GM18526 (cell line): ENCODE measurements around the gene ARHGAP33.

Experiments
- POLR2A ChIP-seq: IDR thresholded peaks from 3 replicates; pipeline ENCODE4 v1.6.1; 2011; ENCODE audit not compliant: insufficient read length; ENCODE audit errors: extremely low read depth

The ARHGAP33 gene

DNA sequence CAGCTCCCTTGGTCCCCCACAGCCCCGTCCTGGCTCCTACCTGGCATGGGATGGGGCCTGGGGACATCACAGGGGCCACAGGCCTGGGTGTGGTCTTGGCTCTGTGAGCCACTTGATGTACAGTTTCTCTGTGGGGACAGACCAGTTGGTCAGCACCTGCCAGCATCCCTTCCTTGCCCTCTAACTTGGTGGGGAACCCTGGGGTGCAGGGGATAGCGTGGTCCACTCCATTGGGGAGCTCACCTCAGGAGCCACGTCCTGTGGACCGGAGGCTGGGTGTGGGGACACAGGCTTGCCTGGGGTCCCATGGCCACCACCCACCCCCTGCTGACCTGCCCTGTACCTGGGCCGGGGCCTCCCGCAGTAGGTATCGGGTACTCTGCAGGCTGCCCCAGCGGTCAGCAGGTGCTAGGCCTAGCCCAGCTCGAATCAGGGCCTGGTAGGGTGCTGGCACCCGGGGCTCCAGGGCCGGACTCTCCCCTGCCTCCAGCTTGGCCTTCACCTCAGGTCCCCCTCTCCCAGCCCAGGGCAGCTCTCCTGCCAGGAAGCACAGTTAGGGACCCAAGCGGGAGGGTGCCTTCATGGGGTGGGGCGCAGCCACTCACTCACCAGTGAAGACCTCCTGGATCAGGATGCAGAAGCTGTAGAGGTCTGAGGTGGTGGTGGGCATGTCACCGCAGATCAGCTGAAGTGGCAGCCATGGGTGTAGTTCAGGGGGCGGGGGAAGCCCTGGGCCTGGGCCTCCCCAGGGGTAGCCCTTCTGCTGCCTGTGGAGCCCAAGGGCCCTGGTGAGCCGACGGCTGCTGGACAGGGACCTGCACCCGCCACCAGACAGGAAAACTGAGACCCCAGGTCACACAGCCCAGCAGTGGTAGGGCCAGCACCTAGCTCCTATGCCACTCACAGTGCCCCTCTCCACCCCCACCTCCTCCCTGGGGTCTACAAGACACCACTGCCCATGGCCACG lies 14.9 kb downstream of the ARHGAP33 start:
- TF ChIP-seq POLR2A, result no peak

- TF ChIP-seq POLR2A, result no peak
These were observed 15.8 kb downstream of the ARHGAP33 start for GRCh38 chr19:35790981-35791813.

- no peak for TF ChIP-seq POLR2A
These were observed 16.5 kb downstream of the ARHGAP33 start for GRCh38 chr19:35791814-35792279.

DNA sequence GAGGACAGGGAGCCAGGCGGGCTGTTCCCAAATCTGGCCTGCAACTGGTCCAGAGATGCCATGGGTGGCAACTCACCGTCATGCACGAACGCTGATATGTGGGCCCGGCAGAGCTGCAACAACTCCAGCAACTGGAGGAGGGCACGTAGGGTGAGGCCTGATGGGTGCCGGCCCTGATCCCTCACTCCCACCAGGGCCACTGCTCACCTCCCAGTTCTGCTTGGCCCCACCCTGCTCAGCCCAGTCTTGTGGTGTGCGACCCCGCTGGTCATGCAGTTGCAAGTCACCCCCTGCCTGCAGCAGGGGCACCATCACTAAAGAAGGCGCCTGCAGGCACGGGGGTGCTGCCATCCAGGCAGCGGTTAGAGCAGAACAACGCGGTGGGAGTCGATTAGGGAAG lies 16.9 kb downstream of the ARHGAP33 start:
- TF ChIP-seq POLR2A, result no peak

DNA sequence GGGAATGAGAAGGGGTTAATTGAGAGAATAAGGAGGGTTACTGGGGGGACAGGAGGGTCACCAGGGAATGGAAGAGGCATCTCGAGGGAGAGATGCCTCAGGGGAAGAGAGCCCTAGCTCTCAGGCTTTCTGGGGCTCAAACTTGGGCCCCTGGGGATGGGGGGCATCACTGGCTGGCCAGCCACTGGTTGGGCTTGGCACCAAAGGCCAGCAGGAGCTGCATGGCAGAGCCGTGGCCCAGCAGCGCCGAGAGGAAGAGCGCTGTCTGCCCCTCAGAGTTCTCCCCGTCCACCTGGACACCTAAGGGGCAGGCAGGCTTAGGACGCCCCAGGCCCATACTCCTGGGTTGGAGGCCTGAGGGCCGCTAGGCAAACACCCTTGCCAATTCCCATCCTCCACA lies 17.5 kb downstream of the ARHGAP33 start:
- no peak for TF ChIP-seq POLR2A

DNA sequence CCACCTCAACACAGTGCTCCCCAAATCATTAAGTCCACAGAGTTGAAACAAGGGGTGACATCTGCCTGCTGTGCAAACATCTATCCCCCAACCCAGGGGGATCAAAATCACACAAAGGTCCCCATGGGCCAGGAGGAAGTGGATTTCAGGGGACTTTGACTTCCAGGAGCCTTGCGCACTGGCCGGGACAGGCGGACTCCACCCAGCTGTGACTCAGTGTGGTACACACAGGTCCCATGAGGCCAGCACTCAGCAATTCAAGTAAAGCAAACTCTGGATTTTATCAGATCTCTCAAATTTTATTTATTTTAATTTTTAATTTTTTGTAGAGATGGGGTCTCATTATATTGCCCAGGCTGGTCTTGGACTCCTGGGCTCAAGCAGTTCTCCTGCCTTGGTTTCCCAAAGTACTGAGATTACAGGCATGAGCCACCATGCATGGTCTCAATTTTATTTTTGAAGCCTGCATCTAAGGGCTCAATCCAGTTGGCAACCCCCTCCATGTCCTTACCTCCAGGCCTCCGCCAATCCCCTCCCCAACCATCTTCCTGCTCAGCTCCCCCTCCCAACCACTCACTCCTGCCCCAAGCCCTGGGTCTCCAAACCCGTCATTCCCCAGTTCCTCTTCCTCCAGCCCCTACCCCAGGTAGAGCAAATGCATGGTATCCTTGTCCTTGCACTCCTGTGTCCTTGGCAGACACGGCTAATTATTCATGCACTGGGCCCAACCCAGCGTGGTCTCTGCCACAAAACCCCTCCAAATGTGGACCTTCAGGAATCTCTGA lies 18.2 kb downstream of the ARHGAP33 start:
- no peak for TF ChIP-seq POLR2A

GRCh38 chr19:35796645-35797542 lies 21.5 kb downstream of the ARHGAP33 start:
- TF ChIP-seq POLR2A, result no peak

DNA sequence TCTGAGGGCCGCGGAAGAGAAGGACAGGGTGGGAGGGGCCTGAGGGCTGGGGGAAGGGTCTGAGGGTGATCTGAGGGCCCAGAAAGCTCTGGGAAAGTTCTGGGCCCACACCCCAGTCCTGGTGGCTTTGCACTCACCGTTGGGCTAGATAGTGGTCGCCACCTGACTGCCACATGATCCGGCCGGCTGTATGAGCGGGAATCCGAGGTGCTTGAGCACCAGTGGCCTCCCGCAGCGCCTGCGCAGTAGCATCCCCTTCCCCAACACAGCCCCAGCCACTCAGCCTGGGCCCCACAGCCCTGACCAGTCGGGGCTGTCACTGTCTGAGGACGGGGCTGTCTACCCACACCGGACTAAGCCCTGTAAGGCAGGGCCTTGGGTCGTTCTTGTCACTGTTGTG lies 22.3 kb downstream of the ARHGAP33 start:
- no peak for TF ChIP-seq POLR2A

DNA sequence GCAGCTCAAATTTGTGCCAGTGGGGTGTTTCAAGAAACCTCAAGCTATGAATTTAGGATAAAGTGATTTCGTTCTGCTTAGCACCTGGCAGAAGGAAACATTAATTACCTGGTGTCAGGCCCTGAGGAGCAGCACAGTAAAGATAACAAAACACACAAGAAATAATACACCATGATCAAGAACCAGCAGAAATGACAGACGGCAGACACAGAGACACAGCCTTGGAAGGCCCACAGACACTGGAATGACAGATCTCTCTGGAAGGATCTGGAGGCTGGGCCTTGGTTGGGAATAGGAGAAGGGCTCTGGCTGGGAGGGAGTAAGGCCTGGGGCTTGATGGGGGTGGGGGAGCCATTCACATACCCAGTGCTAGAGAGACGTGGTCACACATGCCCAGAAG lies 26.5 kb downstream of the ARHGAP33 start:
- no peak for TF ChIP-seq POLR2A

- no peak for TF ChIP-seq POLR2A
These were observed 30.2 kb downstream of the ARHGAP33 start for GRCh38 chr19:35805526-35806102.

GRCh38 chr19:35806597-35806996 lies 31.2 kb downstream of the ARHGAP33 start:
- TF ChIP-seq POLR2A, result no peak

DNA sequence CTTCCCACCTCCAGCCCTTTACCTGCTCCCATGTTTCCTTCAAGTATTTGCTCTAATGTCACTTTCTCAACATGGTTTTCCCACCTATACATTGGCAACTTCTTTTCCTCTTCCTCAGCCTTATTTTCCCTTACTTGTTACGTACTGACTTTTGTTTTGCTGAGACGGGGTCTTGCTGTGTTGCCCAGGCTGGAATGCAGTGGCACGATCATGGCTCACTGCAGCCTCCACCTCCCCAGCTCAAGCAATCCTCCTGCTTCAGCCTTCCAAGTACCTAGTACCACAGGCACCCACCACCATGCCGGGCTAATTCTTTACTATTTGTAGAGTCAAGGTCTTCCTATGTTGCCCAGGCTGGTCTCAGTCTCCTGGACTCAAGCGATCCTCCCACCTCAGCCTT lies 32.3 kb downstream of the ARHGAP33 start:
- no peak for TF ChIP-seq POLR2A

DNA sequence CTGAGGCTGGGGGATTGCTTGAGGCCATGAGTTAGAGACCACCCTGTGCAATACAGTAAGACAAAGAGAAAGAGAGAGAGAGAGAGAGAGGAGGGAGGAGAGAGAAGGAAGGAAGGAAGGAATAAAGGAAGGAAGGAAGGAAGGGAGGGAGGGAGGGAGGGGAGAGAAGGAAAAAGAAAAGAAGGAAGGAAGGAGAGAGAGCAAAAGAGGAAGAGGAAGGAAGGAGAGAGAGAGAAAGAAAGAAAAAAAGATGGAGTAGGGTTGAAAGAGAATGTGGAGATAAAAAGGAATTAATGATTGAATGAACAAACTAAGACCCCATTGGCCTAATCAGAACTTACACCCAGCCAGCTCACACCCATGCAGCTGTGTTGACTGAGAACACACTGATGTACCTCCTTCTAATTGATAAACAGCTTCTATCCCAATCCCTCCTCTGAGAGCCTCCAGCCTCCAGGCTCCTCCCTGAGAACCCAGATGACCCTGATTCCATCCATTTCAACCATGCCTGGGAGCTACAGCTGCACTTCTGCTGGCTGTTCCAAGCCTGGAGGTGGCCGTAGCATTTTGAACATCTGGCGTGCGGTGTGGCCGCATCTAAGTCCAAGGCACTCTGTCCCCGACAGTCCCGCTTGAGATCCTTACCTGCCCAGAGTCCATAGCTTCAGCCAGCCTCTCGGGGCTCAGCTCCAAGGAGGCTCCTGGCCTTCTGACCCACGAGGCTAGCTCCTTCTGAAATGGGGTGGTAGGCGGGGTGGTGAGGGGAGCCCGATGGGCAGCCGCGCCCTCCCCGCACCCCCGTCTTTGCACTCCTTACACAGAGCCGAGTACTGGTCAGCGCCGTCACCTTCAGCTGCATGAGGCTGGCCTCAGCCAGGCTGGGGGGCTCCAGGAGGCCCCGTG lies 36.2 kb downstream of the ARHGAP33 start:
- no peak for TF ChIP-seq POLR2A
